ENCODE measurements around the gene NUP58. TPM values are rescaled to one million over a fixed set of nuclear protein-coding genes. Genes with fewer than 3 reads are reported as not detected.
"Not testable (repeated sequence)": the region's sequence is repeated elsewhere in the genome, so short reads cannot be mapped to it uniquely, and the experiment has no call there.

NUP58 gene
- polyA plus RNA-seq, 3 donors, result 33.9 to 56.3 (median 56.1) TPM

DNA sequence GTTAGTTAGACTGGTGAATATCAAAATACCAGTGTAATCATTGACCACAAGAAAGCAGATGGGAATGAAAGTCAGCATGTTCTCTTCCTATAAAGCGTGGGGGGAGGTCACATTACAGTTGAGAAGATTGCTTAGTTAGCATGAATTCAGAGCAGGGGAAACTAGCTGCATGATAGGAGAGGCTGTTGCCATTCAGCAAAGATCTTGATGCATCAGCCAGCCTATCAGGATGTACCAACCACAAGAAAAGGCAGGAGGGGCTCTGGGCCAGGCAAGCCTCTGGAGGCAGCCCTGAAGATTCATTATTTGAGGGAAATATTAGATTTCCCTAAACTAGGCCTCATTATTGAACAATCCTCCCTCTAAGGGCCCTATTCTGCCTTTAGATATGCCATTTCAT lies 9.1 kb upstream of the NUP58 start:
- peak; percentile 41 for DNase-seq

DNA sequence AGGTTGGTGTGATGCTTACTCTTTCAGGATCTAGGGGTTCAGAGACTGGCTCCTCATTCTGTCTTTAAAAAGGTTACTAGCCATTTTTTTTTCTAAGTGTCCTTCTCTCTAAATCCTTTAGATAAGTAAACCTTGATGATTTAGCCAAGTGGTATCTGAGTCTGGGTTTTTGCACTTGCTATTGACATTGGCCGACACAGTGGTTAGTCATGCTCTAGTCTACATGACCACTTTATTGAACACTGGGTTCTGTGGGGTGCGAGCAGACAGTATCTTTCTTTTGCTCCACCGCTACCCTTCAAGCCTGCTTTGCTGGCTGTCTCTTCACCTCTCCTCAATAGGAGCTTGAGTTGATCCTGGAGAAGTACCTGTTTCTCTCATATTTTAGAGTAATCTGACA lies 6.2 kb upstream of the NUP58 start:
- no peak for DNase-seq

- no peak for DNase-seq
Measured at GRCh38 chr13:25295701-25296100, 5.7 kb upstream of the NUP58 start.

GRCh38 chr13:25300861-25301346 lies 521 bp upstream of the NUP58 start:
- DNase-seq, result no peak

- no peak for DNase-seq
Measured at GRCh38 chr13:25302121-25302520, 696 bp downstream of the NUP58 start.

DNA sequence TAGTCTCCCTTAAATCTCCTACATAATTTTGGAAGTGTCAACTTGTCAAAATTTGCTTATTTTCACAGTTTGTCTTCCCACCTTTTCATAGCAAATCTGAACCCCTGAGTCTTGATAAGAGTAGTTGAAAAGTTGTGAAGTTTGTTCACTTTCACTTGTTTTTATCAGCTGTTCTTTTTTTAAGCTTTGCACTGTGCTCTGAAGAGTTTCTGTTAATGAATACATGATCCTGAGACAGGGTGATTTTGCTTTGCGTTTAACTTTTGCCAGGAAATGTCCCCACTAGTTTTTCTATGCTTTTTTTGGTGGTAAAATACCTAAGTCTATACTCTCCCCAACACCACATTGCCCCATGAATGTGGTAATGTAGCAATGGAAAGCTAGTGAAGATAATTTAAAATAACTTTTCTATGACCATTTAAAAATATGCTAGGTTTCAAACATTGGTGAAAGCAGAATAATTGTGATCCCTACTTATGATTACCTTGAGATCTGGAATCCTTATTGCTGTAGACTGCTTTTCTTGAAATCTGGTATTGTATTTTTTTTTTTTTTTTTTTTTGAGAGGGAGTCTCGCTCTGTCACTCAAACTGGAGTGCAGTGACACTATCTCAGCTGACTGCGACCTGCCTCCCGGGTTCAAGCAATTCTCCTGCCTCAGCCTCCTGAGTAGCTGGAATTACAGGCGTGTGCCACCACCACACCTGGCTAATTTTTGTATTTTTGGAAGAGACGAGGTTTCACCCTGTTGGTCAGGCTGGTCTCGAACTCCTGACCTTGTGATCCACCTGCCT lies 5.4 kb downstream of the NUP58 start:
- no peak for DNase-seq

- no peak for DNase-seq
Measured at GRCh38 chr13:25310891-25311290, 9.5 kb downstream of the NUP58 start.

GRCh38 chr13:25318946-25319345 lies 17.5 kb downstream of the NUP58 start:
- DNase-seq, result not testable (repeated sequence)

GRCh38 chr13:25319771-25320170 lies 18.3 kb downstream of the NUP58 start:
- no peak for DNase-seq

- no peak for DNase-seq
Measured at GRCh38 chr13:25324100-25324499, 22.7 kb downstream of the NUP58 start.

- DNase-seq, result no peak
Measured at GRCh38 chr13:25329706-25330105, 28.3 kb downstream of the NUP58 start.

DNA sequence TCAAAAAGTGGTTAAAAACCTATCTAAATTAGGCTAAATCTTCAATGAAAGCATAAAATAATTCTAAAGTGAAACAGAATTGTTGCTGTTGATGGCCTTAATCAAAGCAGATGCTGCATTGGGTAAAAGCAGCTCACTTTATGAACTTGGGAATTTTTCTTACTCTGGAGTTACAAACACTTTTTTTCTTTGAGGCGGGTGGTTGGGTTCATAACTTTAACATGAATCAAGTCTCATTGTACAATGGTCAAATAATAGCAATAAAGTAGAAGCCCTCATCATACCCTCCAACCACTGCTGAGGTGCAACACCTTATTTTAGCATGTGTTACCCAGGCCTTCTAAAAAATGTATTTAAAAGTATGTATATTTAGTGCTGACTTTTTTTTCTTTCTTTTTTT lies 29.1 kb downstream of the NUP58 start:
- no peak for DNase-seq

GRCh38 chr13:25335856-25336255 lies 34.4 kb downstream of the NUP58 start:
- DNase-seq, result no peak

DNA sequence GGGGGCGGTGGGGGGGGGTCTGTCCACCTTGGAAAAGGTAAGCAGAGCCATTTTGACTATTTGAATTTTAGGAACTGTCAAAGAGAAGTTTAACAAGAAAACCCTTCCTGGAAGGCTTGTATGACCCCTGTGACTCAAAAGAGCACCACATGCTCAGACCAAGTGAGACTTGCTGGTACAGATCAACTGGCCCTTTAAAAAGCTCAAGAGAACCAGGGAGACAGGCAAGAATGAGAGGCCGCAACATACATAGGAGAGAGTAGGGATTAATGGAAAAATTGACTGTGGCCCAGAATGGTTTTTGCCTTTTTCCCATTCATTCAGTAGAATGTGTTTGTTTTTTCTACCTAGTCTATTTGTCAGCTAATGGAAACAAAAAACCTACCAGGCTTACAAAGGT lies 44.2 kb downstream of the NUP58 start:
- no peak for DNase-seq

- DNase-seq, result no peak
Measured at GRCh38 chr13:25347151-25347550, 45.7 kb downstream of the NUP58 start.

GRCh38 chr13:25351404-25351803 lies 50.0 kb downstream of the NUP58 start:
- no peak for DNase-seq

DNA sequence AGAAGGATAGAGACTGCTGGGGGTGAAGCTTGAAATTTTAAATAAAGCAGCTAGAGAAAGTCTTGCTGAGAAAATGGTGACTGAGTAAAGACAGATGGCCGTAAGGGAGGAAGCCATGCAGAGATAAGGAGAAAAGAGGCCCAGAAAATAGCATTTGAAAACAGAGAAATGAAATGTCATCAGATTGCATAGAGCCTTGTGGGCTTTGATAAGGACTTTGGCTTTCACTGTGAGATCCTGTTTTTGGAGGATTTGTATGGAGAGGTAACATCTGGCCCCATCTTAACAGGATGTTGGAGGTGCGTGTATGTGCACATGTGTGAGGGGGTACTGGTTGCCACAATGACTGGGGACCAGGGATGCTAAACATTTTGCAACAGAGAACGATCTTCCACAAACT lies 50.8 kb downstream of the NUP58 start:
- DNase-seq, result no peak

GRCh38 chr13:25352806-25353205 lies 51.4 kb downstream of the NUP58 start:
- peak; percentile 4 for DNase-seq

GRCh38 chr13:25353344-25353743 lies 51.9 kb downstream of the NUP58 start:
- no peak for DNase-seq

- no peak for DNase-seq
Measured at GRCh38 chr13:25354377-25354776, 53.0 kb downstream of the NUP58 start.

DNA sequence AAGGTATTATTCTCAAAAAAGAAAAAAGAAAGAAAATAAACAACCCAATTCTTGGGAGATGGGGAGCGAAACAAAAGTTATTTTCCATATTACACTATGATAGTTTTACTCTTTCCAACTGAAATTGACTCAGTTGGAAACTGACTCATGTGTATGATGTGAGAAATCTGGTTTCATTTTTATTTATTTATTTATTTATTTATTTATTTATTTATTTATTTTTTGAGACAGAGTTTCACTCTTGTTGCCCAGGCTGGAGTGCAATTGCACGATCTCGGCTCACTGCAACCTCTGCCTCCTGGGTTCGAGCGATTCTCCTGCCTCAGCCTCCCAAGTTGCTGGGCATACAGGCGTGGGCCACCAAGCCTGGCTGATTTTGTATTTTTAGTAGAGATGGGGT lies 59.0 kb downstream of the NUP58 start:
- DNase-seq, result not testable (repeated sequence)

GRCh38 chr13:25365720-25366235 lies 64.4 kb downstream of the NUP58 start:
- no peak for DNase-seq

DNA sequence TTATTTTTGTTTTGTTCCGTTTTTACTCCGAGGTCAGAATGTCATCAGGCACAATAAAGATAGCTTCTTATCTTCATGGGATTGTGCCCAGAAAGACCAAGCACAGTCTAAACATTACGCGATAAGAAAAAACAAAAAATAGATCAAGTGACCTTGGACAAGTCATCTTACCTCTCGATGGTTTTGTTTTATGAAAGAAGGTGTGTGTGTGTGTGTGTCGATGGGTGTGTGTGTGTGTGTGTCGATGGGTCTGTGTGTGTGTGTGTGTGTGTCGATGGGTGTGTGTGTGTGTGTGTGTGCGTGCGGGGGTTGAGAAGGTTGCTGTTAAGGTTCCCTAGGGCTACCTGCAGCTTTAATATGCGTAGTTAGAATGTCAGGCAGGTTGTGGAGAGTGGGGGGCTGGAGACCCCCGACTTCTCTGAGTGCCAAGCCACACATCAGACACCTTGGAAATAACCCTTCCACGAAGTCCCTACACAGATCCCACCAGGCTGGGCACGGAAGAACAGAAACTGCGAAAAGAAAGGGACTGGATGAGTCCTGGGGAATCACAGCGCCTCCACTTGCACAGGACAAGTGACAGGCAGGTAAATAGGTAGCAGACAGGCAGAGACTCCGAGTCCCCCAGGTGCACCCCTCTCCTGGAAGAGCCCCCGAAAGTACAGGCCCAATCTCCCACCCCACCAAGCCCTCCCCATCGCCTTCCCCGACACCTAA lies 69.9 kb downstream of the NUP58 start:
- no peak for DNase-seq
